Activated CD8-positive, alpha-beta memory T cell treated with anti-CD3 and anti-CD28 coated beads, Interleukin-2, amount 50 U/mL, for 1 hour (primary cell): ENCODE results near the gene ZNF48.
"Not testable (repeated sequence)": the region's sequence is repeated elsewhere in the genome, so short reads cannot be mapped to it uniquely, and the experiment has no call there.

Experiments
- DNase-seq: peaks from one replicate; pipeline ENCODE4 v3.0.0-alpha.2; 2020; ENCODE audit errors: extremely low read depth

Gene ZNF48

DNA sequence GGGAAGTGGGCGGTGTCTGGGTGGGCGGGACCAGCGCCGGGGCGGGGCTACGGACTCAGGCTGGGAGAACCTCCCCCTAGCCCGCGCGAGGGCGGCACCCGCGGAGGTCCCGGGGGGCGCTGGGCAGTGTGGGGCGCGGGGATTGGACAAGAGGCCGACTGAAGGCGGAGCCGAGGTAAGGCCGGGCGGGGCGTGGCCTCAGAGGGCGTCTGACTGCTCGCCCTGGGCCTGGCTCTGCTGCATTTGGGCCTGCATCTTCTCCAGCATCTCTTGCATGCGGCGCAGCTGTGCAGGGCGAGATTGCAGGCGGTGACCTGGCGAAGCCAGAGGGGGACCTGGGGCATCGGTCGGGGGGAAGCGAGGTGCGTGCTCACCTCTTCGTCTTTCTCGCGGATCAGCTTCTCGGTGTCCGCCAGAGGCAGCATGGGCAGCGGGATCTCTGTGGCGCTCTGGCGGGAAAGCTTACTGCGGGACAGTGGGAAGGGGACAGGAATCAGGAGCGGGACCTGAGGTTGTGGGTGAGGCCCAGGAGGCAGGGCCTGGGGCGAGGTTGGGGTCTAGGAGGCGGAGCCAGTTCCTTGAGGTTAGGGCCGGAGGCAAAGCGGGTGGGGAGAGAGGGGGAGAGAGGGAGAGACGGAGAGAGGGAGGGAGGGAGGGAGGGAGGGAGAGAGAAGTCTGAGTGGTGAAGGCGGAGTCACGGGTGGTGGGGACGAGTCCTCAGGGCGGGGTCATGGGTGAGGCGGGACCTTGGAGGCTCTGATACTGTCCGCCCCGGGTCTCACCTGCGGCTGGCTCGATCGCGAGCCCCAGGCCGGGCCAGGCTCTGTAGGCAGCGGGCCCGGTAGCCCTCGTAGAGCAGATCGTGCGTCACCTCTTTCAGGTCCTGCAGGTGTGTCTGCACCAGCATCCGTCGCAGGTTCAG lies 16.7 kb upstream of the ZNF48 start:
- peak; percentile 96 for DNase-seq

DNA sequence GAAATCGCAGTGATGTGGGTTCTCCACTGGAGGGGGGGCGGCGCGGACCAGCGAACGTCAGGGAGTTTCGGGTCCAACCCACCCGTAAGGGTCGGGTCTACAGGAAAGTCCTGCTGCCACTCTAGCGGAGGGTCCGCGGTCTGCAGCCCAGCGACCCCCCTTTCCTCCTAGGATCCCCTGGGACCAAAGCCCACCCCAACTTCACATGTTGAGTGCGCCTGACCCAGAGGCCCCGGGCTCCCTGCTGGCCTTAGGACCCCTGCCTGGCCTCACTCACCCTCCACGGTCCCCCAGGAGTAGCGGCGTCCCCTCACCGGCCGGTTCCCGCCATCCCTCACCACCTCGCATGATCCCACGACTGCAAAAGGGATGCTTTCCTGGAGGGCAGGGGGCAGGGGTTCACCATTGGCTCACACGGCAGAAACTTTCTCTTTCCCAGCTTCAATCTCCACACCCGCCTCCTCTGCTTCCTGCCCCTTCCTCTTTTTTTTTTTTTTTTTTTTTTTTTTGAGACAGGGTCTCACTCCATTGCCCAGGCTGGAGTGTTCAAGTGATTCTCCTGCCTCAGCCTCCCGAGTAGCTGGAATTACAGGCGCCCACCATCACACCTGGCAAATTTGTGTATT lies 15.9 kb upstream of the ZNF48 start:
- no peak for DNase-seq

DNA sequence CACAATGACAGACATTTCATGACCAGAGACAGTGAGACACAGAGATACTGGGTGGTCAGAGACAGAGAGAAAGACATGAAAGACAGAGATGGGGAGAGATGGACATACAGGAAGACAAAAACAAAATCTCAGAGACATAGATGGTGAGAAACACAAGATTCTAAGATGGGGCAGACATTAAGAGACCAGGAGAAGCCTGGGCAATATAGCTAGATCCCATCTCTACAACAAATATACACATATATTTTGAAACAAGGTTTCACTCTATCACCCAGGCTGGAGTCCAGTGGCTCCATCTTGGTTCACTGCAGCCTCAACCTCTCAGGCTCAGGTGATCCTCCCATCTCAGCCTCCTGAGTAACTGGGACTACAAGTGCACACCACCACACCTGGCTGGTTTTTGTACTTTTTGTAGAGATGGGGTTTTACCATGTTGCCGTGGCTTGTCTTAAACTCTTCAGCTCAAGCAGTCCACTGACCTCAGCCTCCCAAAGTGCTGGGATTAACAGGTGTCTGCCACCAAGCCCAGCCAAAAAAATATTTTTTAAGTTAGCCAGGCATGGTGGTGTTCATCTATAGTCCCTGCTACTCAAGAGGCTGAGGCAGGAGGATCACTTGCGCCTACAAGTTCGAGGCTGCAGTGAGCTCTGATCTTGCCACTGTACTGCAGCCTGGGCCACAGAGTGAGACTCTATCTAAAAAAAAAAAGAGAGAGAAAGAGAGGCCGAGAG lies 15.0 kb upstream of the ZNF48 start:
- no peak for DNase-seq

DNA sequence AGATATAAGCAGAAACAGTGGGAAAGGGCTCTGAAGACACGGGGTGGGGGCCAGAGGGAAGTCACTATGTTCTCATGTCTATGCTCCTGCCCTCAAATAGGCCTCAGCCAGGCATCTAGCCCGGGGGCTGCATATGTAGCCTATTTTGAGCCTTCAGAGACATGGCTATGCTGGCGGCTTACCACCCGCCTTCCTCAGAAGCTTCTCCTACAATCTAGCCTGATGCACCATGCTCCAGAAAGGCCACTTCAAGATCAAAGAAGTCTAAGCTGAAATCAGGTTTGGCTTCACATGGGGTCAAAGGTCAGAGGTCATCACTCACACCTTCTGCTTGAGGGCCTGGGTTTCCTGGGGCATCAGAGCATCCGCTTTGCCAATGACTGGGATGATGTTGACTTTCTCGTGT lies 14.4 kb upstream of the ZNF48 start:
- no peak for DNase-seq

DNA sequence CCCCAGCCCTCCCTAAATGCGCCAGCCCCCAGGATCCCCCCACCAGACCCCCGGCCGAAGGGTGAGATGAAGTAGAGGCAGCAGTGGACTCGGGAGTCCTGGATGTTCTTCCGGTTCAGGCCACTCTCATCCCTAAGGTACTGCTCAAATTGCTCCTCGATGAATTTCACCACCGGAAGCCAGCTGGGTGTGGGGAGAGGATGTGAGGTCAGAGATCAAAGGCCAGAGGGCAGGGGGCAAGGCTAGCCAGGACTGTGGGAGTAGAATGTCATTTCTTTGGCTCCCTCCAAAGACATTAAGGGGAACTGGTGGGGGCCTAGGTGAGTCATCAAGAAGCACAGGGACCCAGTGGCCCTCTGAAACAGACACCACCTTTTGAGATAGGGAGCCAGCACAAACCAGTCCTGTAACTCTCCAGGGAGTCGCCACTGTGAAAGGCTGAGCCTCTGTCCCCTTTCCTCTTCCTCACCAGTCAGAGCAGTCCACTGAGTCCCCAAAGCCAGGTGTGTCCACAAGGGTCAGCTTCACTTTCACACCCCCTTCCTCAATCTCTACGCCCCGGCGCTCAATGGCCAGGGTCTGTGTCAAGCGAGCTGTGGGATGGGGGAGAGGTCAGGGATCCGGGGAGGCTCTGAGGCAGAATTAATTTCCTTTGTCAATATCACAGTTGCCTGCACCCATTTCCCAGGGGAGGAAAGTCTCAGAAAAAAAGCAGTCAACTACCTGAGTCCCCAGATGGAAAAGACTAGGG lies 13.8 kb upstream of the ZNF48 start:
- DNase-seq = no peak

DNA sequence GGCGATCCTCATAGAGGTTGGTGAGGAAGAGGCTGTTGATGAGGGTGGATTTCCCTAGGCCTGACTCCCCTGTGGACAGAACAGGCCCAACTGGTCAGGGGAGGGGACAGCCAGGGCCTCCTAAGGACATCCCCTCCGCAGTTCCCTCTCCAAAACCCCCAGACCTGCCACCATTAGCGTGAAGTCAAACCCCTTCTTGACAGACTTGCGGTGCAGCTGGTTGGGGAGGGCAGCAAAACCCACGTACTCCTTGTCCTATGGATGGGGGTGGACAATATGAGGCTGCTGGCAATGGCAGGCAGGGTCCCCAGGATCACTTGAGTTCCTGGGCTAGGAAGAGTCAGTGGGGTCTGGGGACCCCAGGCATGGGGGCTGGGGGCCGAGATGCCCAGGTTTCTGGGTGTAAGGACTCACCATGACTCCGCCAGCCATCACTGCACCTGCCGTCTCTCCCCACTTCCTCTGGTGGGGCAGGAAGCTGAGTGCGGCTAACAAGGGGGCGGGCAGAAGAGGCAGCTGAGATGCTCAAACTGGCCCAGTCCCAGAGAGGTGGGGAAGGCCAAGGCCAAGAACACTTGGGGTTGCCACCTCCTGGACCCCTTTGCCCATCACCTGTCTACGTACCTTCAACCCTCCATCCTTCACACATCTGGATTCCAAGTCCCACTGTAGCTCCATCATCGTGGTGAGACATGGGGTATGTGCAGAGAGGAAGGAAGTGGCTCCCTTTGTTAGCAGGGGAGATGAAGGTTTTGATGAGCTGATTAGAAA lies 12.9 kb upstream of the ZNF48 start, which contains the start of gene SEPTIN1:
TSS of gene SEPTIN1 (minus strand) at position 451 of the 771 bp plus-strand sequence. CDS start at position 432, 19 bp downstream.
- peak; percentile 62 for DNase-seq

DNA sequence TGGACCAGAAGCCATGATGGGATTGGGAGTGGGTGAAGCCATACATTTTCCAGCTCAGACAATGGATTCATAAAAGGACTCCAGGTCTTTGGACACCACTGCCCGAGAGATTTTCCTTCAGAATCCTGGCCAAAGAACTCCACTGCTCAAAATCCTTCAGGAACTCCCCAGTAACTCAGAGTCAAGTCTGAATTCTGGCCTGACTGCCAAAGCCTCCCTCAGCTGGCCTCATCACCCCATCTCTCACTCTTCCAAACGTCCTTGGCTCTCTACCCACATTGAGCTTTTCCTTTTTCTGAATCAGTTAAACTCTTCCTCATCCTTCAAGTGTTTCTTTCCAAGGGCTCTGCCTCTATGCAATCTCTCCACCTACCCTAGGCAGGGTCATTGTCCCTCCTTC lies 11.7 kb upstream of the ZNF48 start:
- no peak for DNase-seq

DNA sequence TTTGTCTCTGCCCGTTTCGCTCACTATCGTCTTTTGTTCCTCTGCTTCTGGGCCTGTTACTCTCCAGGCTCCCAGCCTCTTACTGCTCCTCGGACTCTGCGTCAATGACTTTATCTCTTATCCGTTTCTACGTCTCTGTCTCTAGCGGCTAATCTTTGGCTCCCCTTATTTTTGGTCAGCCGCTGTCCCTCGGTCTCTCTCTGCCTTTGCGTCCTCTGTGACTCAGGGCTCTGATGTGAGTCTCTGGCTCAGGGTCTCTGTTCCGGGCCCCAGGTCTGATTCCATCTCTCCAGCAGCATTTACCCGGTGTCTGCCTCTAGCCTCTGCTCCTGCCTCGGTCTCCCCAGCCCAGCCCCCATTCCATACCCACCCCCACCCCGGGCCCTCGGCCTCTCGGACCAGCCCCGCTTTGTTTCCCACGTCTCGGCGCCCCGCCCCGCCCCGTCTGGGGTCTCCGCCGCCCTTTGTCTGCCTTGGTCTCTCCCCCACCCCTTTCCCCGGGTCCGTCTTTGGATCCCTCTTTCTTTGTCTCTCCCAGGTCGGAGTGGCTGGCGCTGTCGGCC lies 547 bp upstream of the ZNF48 start:
- no peak for DNase-seq

DNA sequence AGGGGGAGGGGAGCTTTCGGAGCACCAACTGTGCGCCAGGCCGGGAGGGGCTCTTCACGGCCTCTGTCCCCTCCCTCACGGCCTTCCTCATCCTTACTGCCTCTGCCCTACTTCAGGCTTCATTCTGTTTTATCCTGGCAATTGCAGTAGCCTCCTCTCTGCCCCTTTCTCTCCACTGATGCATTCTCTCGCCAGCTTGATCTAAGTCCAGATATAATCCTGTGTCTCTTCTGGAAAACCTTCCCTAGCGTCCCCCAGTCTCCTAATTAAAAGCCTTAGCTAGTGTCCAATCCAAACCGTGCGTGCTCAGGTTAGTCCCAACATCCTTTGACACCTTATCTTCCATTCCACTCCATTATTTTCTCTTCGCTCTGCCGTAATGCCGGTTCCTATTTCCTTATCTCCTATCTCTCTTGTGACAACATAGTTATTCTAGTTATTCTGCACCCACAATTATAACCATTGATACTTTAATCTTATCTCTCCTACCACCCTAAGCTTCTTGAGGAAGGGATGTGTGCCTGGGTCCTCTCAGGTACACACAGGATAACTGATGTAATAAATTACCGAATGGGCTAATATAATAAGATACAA lies 869 bp downstream of the ZNF48 start:
- no peak for DNase-seq

DNA sequence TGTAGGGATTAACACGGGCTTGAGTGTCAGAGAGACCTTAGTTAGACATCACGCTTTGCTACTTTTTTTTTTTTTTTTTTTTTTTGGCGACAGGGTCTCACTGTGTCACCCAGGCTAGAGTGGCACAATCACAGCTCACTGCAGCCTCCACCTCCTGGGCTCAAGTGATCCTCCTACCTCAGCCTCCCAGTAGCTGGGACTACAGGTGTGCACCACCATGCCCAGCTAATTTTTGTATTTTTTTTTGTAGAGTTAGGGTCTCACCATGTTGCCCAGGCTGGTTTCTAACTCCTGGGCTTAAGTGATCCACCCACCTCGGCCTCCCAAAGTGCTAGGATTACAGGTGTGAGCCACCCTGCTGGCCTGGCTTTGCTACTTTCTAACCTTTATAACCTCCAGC lies 1.4 kb downstream of the ZNF48 start:
- DNase-seq = not testable (repeated sequence)

DNA sequence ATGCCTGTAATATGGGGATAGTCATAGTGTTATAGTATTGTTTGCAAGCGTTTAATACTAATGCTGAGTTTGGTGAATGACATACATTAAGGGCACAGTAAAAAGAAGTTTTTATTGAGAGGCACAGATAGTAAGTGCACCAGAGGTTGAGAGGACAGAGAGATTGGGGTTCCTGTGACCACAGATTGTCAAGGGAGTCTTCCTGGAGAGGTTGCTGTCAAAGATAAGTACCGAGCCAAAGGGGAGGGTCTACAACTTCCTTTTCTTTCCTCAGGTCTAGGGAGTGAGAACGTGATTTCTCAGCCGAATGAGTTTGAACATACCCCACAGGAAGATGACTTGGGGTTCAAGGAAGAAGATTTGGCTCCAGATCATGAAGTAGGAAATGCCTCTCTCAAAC lies 1.8 kb downstream of the ZNF48 start:
- DNase-seq = no peak

DNA sequence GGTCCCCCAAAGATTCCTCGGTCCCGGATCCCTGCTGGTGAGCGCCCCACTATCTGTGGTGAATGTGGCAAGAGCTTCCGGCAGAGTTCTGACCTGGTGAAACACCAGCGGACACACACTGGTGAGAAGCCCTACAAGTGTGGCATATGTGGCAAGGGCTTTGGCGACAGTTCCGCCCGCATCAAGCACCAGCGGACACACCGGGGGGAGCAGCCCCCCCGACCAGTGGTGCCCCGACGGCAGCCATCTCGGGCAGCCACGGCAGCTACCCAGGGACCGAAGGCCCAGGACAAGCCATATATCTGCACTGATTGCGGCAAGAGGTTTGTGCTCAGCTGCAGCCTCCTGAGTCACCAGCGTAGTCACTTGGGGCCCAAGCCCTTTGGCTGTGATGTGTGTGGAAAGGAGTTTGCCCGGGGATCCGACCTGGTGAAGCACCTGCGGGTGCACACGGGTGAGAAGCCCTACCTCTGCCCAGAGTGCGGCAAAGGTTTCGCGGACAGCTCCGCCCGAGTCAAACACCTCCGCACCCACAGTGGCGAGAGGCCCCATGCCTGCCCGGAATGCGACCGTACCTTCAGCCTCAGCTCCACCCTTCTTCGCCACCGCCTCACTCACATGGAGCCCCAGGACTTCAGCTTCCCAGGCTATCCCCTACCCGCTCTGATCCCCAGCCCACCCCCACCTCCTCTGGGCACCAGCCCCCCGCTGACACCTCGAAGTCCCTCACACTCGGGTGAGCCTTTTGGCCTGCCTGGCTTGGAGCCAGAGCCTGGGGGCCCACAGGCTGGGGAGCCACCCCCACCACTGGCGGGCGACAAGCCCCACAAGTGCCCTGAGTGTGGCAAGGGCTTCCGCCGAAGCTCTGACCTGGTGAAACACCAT lies 2.8 kb downstream of the ZNF48 start:
- no peak for DNase-seq

DNA sequence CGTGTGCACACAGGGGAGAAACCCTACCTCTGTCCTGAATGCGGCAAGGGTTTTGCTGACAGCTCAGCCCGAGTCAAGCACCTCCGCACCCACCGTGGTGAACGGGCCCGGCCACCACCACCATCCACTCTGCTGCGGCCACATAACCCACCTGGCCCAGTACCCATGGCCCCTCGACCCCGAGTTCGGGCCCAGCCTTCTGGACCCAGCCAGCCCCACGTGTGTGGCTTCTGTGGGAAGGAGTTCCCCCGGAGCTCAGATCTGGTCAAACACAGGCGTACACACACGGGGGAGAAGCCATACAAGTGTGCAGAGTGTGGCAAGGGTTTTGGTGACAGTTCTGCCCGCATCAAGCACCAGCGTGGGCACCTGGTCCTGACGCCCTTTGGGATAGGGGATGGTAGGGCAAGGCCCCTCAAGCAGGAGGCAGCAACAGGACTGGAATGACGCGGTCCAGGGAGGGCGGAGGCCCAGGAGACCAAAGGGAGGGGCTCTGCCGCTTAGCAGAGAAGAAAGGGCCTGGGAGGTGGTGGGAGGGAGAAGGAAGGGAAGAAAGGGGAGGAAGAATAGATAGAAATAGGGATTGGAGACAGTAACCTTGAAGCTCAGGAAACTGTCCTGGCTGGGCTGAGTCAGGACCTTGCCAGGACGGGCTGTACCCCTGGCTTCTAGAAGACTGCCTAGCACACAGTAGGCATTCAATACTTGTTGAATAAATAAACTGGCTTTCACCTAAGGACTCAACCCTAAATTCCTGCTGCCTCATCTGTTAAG lies 3.6 kb downstream of the ZNF48 start:
- no peak for DNase-seq

DNA sequence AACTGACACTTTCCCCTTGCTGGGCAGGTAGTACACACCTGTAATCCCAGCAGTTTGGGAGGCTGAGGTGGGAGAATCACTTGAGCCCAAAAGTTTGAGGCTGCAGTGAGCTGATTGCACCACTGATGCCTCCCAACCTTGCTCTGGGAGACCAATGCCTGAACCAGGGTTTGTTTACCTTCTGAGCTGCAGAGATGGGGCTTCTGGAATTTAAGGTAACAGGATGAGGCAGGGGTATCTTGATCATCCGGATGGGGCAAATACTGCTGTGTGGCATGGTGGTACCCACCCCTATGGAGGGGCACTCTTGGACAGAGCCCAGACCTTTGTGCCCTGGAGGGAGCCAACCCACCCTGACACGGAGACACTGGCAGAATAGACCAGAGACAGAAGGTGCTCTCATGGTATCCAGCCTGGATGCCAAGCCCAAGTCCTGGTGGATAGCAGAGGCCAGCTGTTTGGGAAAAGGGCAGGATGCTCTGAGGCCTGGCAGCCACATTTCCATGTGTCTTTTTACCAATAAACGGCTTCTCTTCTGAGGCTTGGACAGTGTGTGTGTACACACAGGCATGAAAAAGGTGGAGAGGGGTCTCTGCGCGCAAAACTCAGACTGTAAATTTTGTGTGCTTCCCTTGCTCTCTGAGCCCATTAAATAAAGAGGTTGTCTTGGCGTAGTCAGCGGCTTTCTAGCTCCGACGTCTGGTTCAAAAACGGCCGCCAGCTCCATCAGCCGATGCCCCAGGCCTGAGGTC lies 4.4 kb downstream of the ZNF48 start:
- no peak for DNase-seq

DNA sequence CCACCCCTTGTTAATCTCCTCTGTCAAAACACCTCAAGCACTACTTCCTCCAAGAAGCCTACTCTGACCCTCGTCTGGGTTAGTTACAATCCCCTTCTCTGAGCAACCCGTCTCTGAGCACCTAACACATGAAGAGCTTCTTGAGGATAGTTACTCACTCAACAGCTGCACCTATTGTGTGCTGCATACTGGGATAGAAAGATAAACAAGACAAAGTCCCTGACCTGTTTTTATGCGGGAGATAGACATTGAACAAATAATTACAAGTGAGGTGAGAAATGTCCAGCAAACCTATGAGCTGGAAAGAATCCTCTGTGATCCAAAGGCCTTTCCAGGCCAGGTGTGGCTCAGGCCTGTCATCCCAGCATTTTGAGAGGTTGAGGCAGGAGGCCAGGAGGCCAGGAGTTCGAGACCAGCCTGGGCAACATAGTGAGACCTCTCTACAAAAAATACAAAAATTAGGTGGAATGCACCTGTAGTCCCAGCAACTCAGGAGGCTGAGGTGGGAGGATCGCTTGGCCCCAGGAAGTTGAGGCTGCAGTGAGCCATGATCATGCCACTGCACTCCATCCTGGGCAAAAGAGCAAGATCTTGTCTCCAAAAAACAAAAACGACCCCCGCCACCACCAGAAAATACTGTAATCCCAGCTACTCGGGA lies 6.7 kb downstream of the ZNF48 start:
- no peak for DNase-seq

DNA sequence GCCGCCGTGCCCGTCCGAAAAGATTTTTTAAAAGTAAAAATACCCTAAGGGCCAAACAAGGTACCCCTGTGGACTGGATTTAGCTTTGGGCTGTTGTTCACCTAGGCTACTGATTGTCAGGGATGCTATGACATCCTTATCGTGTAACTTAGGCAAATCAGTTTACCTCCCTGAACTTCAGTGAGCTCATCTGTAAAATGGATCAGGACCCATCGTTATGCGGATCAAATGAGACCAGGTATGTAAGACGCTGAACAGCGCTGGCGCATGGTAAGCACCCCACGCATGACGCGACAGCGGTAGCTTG lies 11.5 kb downstream of the ZNF48 start:
- no peak for DNase-seq

DNA sequence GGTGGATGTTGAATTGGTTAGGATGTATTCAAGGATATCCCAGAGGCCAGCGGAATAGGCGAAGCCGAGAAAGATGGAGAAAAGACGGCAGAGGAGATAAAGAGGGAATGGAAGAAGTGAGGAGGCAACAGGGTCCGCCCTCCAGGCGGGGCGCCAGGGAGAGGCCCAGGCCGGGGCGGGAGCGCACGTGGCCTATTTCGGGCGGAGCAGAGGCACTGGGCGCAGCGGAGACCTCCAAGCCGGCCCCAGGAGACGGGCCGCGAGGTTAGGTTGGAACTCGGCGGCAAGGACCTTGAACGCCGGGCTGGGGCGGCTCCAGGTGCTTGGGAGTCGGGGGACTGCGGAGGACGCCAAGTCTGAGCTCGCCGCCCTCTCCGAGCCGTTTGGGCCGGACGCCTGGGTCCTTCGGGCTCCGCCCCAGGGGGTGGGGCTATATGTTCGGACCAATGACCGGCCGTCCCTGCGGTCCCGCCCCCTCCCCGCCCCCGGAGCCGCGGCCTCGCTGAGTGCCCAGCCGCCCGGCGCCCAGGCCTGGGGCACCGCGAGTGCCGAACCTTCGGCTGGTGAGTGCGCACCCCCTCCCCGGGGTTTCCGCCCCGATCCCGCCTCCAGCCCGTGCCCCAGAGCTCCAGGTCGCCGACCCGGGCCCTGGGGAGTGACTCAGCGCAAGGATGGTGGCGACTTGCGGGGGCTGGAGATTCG lies 12.0 kb downstream of the ZNF48 start, which contains the start of gene ZNF771:
TSS of gene ZNF771 (plus strand) at position 505 of the 702 bp plus-strand sequence. CDS start 448 bp downstream, outside the sequence.
- DNase-seq = peak; percentile 55
